HG02763 (cell line): ENCODE results near the gene MAG.

ENCODE experiments used
- ATAC-seq: cut with Tn5 transposase; IDR thresholded peaks from one replicate; pipeline ENCODE4 v1.9.1; 2021; ENCODE audit warnings: mild to moderate bottlenecking, moderate library complexity; ENCODE audit not compliant: unreplicated experiment

MAG gene

GRCh38 chr19:35265126-35265899 lies 26.6 kb upstream of the MAG start:
- no peak for ATAC-seq

GRCh38 chr19:35265900-35266519 lies 26.0 kb upstream of the MAG start:
- ATAC-seq, result no peak

- no peak for ATAC-seq
These were observed 25.2 kb upstream of the MAG start for GRCh38 chr19:35266520-35267352.

GRCh38 chr19:35267353-35267817 lies 24.6 kb upstream of the MAG start:
- ATAC-seq, result no peak

GRCh38 chr19:35267818-35268535 lies 24.0 kb upstream of the MAG start:
- peak; percentile 36 for ATAC-seq

GRCh38 chr19:35268536-35269437 lies 23.2 kb upstream of the MAG start, which contains the start of gene USF2:
USF2 (plus strand) TSS chr19:35268962; CDS start chr19:35269102, 140 bp downstream.
- ATAC-seq, result peak; percentile 31

GRCh38 chr19:35269438-35270117 lies 22.4 kb upstream of the MAG start:
- peak; percentile 53 for ATAC-seq

GRCh38 chr19:35270381-35270811 lies 21.6 kb upstream of the MAG start:
- ATAC-seq, result no peak

GRCh38 chr19:35271546-35271945 lies 20.4 kb upstream of the MAG start:
- ATAC-seq, result no peak

GRCh38 chr19:35272122-35272719 lies 19.7 kb upstream of the MAG start:
- ATAC-seq, result no peak

GRCh38 chr19:35272954-35273649 lies 18.9 kb upstream of the MAG start:
- ATAC-seq, result no peak

- no peak for ATAC-seq
These were observed 18.2 kb upstream of the MAG start for GRCh38 chr19:35273686-35274259.

GRCh38 chr19:35274323-35274722 lies 17.6 kb upstream of the MAG start:
- ATAC-seq, result no peak

- ATAC-seq, result no peak
These were observed 15.2 kb upstream of the MAG start for GRCh38 chr19:35276706-35277281.

GRCh38 chr19:35278578-35279284 lies 13.2 kb upstream of the MAG start:
- ATAC-seq, result no peak

GRCh38 chr19:35279374-35279773 lies 12.6 kb upstream of the MAG start:
- ATAC-seq, result no peak
